ENCODE results near the gene TPRKB. TPM values are rescaled to one million over a fixed set of nuclear protein-coding genes. Genes with fewer than 3 reads are reported as not detected.
A peak's percentile ranks its signal among the peaks of the same experiment; 100 is the strongest.

TPRKB gene
- total and polyA plus RNA-seq, 9 of the 15 experiments (the other 6 are each of a cell fraction or from before 2014, with no cell fraction given), result 55.6 to 250 (median 112) TPM

GRCh38 chr2:73736855-73737779, at the start of gene TPRKB (continued):
- TF ChIP-seq, protein P1, sequence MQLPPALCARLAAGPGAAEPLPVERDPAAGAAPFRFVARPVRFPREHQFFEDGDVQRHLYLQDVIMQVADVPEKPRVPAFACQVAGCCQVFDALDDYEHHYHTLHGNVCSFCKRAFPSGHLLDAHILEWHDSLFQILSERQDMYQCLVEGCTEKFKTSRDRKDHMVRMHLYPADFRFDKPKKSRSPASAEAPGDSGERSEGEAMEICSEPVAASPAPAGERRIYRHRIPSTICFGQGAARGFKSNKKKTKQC (CRISPR knock-in tag; IDR thresholded peaks at IDR 0.05), result peak; percentile 63; the same call in 1 of the 2 replicates
- TF ChIP-seq ZNF354B (CRISPR knock-in tag; IDR thresholded peaks at IDR 0.05) (no peak), PCBP2 (IDR thresholded peaks at IDR 0.05; ENCODE audit: low read depth, low read length, poor library complexity, severe bottlenecking) (no peak), KDM2B (CRISPR knock-in tag; IDR thresholded peaks at IDR 0.05) (0 out of 2 replicates have a peak, but pooled peaks have one; percentile 31), PTRF (tag; IDR thresholded peaks at IDR 0.05) (no peak), FOS (IDR thresholded peaks at IDR 0.05; ENCODE audit: extremely low read depth, insufficient read length) (peak; percentile 15), SIN3B (IDR thresholded peaks at IDR 0.05; ENCODE audit: low read depth) (peak; percentile 84), KDM4B (IDR thresholded peaks at IDR 0.05; ENCODE audit: borderline replicate concordance in 2 of 2, low read depth in 1 of 2) (peak in 1 of 2 experiments; percentile 99; a peak in 2 of 4 replicates), ZNF175 (CRISPR knock-in tag; IDR thresholded peaks at IDR 0.05; ENCODE audit: low read depth) (no peak), HDAC1 (IDR thresholded peaks at IDR 0.05) (peak in 1 of 2 experiments; percentile 78; a peak in 1 of 4 replicates), HDAC2 (IDR thresholded peaks at IDR 0.05) (no peak)
- TF ChIP-seq, protein P2, sequence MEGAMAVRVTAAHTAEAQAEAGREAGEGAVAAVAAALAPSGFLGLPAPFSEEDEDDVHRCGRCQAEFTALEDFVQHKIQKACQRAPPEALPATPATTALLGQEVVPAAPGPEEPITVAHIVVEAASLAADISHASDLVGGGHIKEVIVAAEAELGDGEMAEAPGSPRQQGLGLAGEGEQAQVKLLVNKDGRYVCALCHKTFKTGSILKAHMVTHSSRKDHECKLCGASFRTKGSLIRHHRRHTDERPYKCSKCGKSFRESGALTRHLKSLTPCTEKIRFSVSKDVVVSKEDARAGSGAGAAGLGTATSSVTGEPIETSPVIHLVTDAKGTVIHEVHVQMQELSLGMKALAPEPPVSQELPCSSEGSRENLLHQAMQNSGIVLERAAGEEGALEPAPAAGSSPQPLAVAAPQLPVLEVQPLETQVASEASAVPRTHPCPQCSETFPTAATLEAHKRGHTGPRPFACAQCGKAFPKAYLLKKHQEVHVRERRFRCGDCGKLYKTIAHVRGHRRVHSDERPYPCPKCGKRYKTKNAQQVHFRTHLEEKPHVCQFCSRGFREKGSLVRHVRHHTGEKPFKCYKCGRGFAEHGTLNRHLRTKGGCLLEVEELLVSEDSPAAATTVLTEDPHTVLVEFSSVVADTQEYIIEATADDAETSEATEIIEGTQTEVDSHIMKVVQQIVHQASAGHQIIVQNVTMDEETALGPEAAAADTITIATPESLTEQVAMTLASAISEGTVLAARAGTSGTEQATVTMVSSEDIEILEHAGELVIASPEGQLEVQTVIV (CRISPR knock-in tag; IDR thresholded peaks at IDR 0.05; ENCODE audit: borderline replicate concordance), result no peak

Measured in K562 (cell line).